Skin of body (tissue), 2 donors: ENCODE measurements around the gene DDX23. TPM values are rescaled to one million over a fixed set of nuclear protein-coding genes. Genes with fewer than 3 reads are reported as not detected.
"Not testable (repeated sequence)": the region's sequence is repeated elsewhere in the genome, so short reads cannot be mapped to it uniquely, and the experiment has no call there.

Experiments
- DNase-seq: peaks from one replicate; lab custom pipeline; 2025; lab: John Stamatoyannopoulos, UW
- total RNA-seq: library from RNA; depleted of rRNA; stranded (reverse); fragments of >200 nt; gene quantifications from one replicate; pipeline ENCODE4 v1.2.3, GENCODE V29; 2014

The DDX23 gene
- total RNA-seq, 1 donor from 2014 or later: 43.3 TPM

DNA sequence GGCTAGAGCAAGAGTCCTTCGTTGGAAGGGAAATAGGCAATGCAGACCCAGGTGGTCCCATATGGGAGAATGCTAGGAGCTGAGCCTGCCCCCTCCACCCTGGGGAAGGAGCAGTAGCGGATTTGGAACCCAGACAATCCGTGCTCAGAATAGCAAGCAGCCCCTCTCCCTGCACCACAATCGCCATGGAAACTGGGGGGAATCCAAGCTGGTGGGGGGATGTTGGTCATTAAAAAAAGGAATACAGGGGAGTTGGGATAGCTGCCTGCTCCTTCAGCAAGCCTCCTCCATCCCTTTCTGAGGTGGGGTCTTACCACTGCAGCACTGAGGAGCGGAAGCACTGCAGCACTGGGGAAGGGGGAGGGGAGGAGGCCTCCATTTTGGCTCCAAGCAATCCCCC lies 10.8 kb upstream of the DDX23 start:
- no peak for DNase-seq

DNA sequence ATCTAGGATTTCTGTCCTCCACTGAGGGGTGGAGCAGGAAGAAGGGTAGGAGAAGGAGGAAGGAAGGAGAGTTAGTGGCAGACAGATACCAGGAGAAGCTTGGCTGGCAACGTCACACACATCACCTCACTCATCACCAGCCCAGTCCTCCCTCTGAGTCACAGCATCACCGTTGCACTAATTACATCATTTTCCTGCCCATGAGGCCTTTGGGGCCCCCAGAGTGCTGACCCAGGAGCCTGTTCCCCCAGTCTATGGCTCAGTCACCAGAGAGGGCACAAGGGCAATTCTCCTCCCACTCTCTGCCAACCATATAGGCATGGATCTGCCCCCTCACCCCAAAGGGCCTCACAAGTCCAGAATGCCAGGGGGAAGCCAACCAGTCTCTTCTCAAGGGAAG lies 9.1 kb upstream of the DDX23 start:
- DNase-seq: no peak

DNA sequence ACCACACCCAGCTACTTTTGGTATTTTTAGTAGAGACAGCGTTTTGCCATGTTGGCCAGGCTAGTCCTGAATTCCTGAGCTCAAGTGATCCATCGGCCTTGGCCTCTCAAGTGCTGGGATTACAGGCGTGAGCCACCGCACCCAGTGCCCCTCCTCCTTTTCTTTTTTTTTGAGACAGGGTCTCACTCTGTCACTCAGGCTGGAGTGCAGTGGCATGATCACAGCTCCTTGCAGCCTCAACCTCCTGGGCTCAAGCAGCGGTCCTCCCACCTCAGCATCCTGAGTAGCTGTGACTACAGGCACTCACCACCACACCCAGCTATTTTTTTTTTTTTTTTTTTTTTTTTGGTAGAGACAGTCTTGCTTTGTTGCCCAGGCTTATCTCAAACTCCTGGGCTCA lies 8.3 kb upstream of the DDX23 start:
- DNase-seq: not testable (repeated sequence)

DNA sequence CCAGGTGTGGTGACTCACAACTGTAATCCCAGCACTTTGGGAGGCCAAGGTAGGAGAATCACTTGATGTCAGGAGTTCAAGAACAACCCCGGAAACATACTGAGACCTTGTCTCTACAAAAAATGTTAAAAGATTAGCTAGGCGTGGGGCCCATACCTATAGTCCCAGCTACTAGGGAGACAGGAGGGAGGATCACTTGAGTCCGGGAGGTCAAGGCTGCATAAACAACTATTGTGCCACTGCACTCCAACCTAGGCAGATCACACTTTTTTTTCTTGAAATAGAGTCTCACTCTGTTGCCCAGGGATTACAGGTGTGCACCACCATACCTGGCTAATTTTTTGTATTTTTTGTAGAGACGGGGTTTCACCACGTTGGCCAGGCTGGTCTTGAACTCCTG lies 7.6 kb upstream of the DDX23 start:
- no peak for DNase-seq

DNA sequence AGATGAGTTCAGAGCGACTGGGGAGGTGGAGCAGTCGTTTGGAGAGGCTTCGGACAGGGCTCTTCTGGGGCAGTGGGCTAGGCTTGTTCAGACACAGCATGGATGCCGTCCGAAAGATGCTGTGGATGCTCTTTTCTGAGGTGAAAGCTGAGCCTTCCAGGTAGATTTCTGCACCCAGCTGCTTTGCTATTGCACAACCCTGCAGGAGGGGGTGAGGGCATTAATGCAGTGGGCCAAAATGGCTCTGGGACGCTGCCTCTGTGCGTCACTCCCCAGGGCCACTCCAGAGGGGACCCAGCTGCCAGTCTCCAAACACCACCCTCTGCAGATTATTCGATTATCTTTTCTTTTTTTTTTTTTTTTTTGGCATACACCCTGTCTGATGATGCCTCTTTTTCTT lies 6.1 kb upstream of the DDX23 start:
- no peak for DNase-seq

DNA sequence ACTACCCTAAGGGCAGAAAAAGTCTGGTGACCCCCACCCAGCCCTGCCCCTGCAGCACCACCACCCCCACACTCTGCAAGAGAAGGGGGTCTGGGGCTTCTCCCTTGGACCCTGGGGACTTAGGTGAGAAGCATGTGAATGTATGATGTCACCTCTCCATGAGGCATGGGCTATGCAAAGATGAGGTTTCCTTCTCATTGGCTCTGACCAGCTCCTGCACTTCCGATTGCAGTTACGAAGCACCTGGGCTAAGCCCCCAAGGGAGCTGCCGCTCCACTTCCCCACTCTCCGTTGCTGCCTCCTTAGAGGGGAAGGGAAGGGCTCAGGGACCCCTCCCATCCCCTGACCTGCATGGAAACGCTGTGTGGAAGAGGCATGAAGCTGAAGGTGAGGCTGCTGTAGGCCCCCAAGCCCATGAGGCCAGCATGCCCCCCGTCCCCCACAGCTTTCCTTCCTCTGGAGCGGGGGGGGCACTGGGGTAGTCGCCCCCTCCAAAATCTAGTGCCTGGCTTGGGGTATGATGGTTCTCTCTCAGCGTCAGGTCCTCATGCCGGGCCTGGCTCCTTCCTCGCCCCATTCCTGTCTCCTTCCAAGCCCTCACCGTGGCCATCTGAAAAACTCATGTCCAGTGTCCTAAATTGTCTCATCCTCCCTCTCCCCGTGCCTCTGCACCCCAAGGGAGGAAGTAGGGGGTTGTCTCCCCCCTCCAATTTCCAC lies 5.5 kb upstream of the DDX23 start:
- DNase-seq: no peak

DNA sequence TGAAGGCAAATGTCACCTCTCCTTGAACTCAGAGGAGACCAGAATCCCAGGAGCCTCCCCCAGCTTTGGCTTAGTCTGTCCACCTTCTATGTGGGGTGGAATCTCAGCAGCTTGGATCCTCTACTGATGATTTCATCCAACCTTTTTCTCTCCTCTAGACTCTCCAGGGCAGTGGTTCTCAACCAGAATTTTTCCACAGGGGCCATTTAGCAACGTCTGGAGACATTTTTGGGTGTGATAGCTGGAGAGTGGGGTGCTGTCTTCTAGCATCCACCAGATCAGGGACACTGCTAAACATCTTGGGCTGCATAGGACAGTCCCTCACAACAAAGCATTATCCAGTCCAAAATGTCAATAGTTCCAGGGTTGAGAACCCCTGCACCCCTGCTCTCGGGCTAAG lies 4.4 kb upstream of the DDX23 start:
- no peak for DNase-seq

DNA sequence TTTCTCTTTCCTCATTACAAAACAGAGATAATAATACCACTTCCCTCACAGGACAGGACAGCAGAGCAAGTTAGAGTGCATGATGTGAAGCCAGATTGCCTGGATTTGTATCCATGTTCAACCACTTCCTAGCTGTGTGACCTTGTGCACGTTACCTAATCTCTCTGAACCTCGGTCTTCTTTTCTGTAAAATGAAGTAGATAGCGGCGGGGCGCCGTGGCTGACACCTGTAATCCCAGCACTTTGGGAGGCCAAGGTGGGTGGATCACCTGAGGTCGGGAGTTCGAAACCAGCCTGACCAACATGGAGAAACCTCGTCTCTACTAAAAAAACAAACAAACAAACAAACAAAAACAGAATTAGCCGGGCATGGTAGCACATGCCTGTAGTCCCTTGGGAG lies 3.0 kb upstream of the DDX23 start:
- DNase-seq: not testable (repeated sequence)

DNA sequence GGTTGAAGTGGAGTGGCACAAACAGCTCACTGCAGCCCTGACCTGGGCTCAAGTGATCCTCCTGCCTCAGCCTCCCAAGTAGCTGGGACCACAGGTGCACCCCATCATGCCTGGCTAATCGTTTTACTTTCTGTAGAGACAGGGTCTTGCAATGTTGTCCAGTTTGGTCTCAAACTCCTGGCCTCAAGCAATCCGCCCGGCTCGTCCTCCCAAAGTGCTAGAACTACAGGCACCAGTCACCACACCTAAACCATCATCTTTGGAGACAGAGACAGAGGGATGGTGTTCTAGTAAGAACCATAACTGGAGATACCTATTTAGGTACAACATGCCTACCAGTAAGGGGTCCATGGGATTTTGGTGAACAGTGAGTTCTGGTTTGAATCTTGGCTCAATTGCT lies 2.5 kb upstream of the DDX23 start:
- DNase-seq: no peak

DNA sequence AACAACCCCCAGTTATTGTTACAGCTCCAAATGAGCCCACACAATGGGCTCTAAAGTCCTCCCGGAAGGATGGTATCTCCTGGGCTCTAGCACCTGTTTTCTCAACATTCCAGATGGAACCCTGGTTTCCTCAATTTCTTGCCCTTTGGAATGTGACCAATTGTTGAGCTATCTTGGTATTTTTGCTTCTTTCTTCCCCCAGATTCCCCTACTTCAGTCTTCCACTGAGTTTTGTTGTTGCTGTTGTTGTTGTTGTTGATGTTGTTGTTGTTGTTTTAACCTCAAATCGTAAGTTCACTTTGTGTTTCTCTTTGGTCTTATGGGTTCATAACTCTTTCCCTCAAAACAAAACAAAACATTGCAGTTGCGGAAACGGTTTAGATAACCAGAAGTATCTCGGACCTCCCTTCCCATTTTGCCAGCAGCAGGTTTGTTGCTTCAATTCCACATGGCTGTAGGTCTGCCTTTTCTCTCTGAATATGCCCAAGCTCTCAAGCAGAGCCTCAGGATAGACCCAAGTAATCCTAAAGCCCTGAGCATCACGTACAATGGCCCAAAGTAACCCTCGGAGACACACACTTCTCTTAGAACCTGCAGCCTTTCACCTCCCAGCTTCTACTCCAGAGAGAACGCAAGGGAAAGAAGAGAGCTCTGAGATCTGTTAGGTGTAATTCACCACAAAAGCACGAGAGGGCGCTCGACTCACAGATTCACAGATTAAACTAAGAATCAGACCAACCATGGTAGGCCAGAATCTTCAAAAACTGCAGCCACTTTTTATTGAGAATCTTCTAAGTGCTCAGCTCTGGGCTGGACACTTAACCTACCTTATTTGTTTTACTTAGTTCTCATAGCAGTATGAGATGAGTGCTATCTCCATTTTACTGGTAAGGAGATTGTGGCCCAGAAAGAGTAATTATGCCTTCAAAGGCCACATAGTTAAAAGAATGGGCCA lies 1.0 kb upstream of the DDX23 start:
- DNase-seq: peak; percentile 89

DNA sequence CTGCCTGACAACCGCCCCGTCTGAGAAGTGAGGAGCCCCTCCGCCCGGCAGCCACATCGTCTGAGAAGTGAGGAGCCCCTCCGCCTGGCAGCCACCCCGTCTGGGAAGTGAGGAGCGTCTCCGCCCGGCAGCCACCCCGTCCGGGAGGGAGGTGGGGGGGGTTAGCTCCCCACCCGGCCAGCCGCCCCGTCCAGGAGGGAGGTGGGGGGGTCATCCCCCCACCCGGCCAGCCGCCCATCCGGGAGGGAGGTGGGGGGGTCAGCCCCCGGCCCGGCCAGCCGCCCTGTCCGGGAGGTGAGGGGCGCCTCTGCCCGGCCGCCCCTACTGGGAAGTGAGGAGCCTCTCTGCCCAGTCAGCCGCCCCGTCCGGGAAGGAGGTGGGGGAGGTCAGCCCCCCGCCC lies 9.9 kb downstream of the DDX23 start:
- not testable (repeated sequence) for DNase-seq

DNA sequence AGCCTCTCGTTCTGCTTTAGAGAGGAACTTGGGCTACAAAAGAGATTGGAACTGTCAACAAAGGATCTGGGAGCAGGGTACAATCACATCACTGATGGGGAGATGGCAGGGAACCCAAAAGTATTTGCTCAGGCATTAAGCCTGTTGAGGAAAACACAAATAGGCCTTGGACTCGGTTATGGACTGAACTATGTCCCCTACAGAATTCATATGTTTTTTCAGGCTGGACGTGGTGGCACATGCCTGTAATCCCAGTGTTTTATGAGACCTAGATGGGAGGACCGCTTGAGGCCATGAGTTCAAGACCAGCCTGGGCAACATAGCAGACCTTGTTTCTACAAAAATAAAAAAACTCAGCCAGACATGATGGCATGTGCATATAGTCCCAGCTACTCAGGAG lies 13.9 kb downstream of the DDX23 start:
- no peak for DNase-seq

DNA sequence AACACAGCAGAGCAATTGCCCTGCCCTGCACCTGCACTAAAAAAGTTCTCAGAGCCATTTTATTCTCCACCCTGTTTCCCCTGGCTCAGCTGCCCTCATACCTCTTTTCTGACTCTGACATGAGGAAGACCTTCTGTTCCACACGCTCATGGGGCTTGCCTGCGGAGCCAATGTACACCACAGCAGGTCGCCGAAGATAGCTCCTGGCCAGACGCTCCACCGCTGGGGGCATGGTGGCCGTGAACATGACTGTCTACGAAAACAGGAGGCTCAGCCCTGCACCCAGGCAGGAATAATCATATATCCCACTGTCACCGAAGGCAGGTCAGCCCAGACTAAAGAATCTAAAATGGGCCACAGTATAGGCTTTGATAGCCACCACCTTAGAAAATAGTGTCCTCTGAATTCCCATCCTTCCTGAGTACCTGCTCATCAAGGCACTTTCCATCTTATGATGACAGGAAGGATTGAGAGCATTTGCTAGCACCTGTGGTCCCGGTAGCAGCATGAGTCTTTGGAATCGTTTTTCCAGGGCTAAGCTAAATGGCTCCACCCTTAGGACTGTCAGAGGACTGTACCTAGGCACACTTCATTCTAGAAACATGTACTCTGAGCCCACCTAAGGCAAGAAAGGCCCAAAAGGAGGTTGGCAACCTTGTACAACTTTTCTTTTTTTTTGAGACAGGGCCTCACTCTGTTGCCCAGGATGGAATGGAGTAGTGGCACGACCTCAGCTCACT lies 19.5 kb downstream of the DDX23 start:
- DNase-seq: no peak

DNA sequence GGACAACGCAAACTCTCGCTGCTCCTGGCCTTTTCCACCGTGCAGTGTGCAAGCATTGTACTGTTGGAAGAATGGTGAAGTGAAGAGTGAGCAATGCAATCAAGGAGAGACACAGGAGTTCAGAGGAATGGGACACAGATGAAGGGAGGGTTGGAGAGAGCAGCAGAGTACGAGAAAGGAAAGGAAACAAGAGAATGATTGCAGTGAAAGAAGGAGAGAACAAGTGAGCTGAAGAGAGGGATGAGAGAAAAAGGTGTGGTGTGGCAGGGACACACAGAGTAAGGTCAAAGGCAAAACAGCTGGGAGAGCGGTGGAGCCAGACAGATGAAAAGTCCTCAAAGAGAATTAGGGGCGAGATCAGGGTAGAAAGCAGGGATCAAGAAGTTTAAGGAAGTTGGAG lies 20.7 kb downstream of the DDX23 start:
- DNase-seq: no peak

DNA sequence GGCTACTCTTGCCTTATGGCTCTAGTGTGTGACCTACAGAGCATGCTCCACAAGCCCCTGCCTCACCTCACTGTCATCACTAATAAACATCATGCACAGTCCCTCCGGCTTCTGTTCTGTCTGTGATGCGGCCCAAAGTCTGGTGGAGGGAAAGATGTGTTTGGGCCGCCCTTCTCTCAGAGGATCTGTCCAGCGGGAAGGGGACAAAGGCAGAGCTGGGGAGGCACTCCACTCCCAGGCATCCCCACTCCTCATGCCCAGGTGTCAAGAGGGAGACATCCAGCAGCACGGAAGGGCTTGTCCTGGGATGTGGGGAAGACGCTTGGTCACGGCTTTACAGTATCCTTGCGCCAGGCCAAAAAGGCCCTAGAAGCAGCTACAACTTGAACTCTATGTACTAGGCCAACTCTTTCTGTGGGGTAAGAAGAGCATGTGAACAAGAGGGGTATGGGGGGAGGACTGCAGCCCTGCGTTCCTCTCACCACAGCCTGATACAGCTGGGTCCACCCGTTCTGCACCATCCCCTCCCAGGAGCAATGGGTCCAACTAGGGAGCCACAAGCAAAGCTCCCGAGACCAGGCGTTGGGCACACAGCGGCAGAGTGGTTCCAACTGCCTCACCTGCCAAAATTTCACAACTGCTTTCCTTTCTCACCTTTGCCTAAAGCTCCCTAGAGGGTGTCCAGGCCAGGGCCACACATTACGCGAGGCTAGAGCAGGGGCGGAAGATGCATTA lies 23.0 kb downstream of the DDX23 start:
- DNase-seq: no peak

DNA sequence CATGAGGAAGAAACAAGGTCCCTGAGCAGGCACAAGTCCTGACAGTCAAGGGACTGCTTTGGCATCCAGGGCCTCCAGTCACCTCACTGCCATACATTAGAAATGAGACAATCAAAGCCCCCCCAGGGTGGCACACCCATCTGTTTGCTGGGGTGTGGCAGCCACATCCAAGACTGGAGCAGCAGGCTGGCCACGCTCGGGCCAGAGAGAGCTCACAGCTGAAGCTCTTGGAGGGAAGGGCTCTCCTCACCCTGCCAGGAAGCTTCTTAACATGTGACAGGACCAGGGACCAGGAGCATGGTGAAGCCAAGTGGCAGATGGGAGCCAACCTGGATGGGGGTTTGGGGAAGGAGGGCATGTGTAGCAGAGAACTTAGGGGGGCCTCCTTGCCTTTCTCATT lies 23.7 kb downstream of the DDX23 start:
- DNase-seq: no peak

DNA sequence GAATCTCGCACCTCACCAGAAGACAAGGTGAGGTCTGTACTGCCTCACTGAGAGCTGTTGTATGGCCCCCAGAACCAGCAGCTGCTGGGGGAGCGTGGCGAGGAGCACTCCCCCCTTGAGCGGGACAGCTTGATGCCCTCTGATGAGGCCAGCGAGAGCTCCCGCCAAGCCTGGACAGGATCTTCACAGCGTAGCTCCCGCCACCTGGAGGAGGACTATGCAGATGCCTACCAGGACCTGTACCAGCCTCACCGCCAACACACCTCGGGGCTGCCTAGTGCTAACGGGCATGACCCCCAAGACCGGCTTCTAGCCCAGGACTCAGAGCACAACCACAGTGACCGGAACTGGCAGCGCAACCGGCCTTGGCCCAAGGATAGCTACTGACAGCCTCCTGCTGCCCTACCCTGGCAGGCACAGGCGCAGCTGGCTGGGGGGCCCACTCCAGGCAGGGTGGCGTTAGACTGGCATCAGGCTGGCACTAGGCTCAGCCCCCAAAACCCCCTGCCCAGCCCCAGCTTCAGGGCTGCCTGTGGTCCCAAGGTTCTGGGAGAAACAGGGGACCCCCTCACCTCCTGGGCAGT lies 24.4 kb downstream of the DDX23 start:
- no peak for DNase-seq

DNA sequence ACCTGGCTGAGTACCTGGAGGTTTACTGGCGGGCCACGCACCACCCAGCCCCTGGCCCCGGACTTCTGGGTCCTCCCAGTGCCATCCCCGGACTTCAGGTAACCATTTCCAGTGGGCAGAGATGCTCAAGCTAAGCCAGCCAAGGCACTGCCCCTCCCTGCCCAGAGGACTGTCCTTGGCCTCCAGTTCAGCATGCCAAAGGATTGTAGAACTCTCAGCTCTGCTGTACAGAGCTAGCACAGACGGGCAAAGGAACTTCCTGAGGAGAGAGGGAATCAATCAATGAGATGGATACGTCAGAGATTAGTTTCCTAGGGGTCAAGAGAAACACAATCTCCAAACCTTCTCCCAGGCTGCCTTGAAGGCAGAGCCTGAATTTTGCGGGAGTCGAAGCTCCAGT lies 24.9 kb downstream of the DDX23 start:
- DNase-seq: no peak

DNA sequence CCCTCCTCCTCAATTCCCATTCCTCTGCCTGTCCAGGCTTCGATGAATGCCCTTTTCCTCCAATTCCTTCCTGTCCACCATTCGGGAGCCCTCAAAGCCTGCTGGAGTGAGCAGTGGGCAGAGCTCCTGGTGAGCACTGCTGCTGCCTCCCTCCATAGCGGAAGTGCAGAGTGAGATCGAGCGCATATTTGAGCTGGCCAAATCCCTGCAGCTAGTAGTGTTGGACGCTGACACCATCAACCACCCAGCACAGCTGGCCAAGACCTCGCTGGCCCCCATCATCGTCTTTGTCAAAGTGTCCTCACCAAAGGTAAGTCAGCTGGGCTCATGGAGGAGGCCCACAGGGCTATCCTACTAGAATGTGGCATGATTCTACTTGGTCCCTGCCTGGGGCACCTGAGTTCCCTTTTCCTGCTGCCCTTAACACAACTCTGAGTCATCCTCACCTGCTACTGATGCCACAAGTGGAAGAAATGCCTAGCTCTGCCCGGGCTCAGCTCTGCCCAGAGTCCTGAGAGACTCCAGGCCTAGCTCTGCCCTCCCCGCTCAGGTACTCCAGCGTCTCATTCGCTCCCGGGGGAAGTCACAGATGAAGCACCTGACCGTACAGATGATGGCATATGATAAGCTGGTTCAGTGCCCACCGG lies 25.6 kb downstream of the DDX23 start:
- no peak for DNase-seq

DNA sequence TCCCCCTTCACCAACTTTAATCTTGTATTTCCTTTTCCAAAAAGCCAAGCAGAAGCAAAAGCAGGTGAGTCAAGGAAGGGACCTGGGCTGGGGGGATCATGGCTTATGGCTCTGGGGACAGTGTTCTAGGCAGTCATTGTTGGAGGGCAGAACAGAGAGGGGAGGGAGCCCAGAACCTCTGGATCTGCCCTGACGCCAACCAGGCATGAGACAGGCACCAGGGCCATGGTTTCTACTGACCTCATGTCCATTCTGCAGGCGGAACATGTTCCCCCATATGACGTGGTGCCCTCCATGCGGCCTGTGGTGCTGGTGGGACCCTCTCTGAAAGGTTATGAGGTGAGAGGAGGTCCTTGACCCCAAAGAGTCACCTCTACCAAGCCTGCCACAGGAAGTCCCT lies 27.1 kb downstream of the DDX23 start:
- no peak for DNase-seq

DNA sequence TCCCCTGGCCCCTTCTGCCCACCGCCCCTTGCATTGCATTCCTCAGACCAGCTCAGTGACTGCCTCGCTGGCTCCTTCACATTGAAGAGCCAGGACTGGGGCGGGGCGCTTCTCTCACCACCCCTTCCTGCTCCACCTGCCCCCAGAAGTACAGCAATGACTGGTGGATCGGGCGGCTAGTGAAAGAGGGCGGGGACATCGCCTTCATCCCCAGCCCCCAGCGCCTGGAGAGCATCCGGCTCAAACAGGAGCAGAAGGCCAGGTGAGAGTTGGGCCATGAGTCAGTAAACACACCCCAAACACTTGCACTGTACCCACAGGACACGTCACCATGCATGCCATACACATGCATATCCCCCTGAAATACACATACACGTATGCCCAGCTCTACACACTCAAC lies 27.9 kb downstream of the DDX23 start:
- no peak for DNase-seq
